ENCODE data around the gene SDK2. TPM values are rescaled to one million over a fixed set of nuclear protein-coding genes. Genes with fewer than 3 reads are reported as not detected.
A peak's percentile ranks its signal among the peaks of the same experiment; 100 is the strongest.

The SDK2 gene
- polyA plus RNA-seq, 2 of the 4 experiments (the other 2 are of a cell fraction) = 0.36 to 0.57 TPM

GRCh38 chr17:73427198-73427597, 217.0 kb downstream of the SDK2 start:
- ChIA-PET POLR2A (no interaction called here), CTCF (interaction anchor here (1.3 to 3.5 kb wide), 2 partner anchors 172 to 750 kb away, joined by 3 to 12 read pairs; no protein-coding TSS in a partner anchor)
- Histone ChIP-seq H3K4me1 (peaks cover 3% of the 10 kb centered on the region; the same call in 1 of the 3 replicates), H3K9me3 (no peaks in the 10 kb centered on the region), H3K4me2 (no peak overlapping the region), H3K27ac (no peak overlapping the region), H3K4me3 (no peak overlapping the region)
- no peak for ATAC-seq
- peak in 1 of 2 experiments; percentile 59 for DNase-seq (ENCODE audit: low read depth in 1 of 2, low spot score in 1 of 2)
- TF ChIP-seq CBX2 (IDR thresholded peaks at IDR 0.05; ENCODE audit: borderline replicate concordance, low read depth) (no peak), FOSL2 (IDR thresholded peaks at IDR 0.05) (no peak), FOSL2 (CRISPR knock-in tag; IDR thresholded peaks at IDR 0.05) (no peak), GATA3 (IDR thresholded peaks at IDR 0.05; ENCODE audit: borderline replicate concordance) (peak; percentile 44; the same call in 1 of the 2 replicates)
- FAIRE-seq = peak; percentile 13

- POLR2A ChIA-PET = no interaction called here
- Histone ChIP-seq H3K4me3 (no peak overlapping the region), H3K27ac (no peak overlapping the region), H3K4me2 (no peak overlapping the region), H3K9me3 (no peaks in the 10 kb centered on the region), H3K4me1 (peaks cover 3% of the 10 kb centered on the region; the same call in 1 of the 3 replicates)
- ATAC-seq (no peak), FAIRE-seq (no peak), DNase-seq (ENCODE audit: low read depth in 1 of 2, low spot score in 1 of 2) (no peak)
- CTCF ChIA-PET = interaction anchor here (1.0 to 3.5 kb wide), 7 partner anchors 20 to 775 kb away, joined by 3 to 12 read pairs (median 4); no protein-coding TSS in a partner anchor
- WGBS (ENCODE audit: missing lambda C conversion rate) = 74% methylated on average over 6 of the region's 6 CpGs
- TF ChIP-seq, protein P1, sequence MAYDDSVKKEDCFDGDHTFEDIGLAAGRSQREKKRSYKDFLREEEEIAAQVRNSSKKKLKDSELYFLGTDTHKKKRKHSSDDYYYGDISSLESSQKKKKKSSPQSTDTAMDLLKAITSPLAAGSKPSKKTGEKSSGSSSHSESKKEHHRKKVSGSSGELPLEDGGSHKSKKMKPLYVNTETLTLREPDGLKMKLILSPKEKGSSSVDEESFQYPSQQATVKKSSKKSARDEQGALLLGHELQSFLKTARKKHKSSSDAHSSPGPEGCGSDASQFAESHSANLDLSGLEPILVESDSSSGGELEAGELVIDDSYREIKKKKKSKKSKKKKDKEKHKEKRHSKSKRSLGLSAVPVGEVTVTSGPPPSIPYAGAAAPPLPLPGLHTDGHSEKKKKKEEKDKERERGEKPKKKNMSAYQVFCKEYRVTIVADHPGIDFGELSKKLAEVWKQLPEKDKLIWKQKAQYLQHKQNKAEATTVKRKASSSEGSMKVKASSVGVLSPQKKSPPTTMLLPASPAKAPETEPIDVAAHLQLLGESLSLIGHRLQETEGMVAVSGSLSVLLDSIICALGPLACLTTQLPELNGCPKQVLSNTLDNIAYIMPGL (CRISPR knock-in tag; IDR thresholded peaks at IDR 0.05; ENCODE audit: borderline replicate concordance) = no peak
- no peak for TF ChIP-seq FOSB (CRISPR knock-in tag; IDR thresholded peaks at IDR 0.05)
- no peak for TF ChIP-seq JUN (IDR thresholded peaks at IDR 0.05)
- no peak for TF ChIP-seq RCOR1 (IDR thresholded peaks at IDR 0.05; ENCODE audit: low read depth, low read length)
- TF ChIP-seq ZC3H11A (IDR thresholded peaks at IDR 0.05) = no peak
- no peak for TF ChIP-seq POLR2A (IDR thresholded peaks at IDR 0.05; ENCODE audit: low read length)
- no peak for TF ChIP-seq TFCP2L1 (CRISPR knock-in tag; IDR thresholded peaks at IDR 0.05)
- no peak for TF ChIP-seq CHD4 (IDR thresholded peaks at IDR 0.05; ENCODE audit: borderline replicate concordance)
- no peak for TF ChIP-seq HOXB5 (CRISPR knock-in tag; IDR thresholded peaks at IDR 0.05)
- TF ChIP-seq KDM1A (IDR thresholded peaks at IDR 0.05; ENCODE audit: low read depth) = no peak
These were observed 219.7 kb downstream of the SDK2 start for GRCh38 chr17:73424571-73424970.

GRCh38 chr17:73423806-73424205, 220.4 kb downstream of the SDK2 start:
- no peak for ATAC-seq
- TF ChIP-seq, protein P2, sequence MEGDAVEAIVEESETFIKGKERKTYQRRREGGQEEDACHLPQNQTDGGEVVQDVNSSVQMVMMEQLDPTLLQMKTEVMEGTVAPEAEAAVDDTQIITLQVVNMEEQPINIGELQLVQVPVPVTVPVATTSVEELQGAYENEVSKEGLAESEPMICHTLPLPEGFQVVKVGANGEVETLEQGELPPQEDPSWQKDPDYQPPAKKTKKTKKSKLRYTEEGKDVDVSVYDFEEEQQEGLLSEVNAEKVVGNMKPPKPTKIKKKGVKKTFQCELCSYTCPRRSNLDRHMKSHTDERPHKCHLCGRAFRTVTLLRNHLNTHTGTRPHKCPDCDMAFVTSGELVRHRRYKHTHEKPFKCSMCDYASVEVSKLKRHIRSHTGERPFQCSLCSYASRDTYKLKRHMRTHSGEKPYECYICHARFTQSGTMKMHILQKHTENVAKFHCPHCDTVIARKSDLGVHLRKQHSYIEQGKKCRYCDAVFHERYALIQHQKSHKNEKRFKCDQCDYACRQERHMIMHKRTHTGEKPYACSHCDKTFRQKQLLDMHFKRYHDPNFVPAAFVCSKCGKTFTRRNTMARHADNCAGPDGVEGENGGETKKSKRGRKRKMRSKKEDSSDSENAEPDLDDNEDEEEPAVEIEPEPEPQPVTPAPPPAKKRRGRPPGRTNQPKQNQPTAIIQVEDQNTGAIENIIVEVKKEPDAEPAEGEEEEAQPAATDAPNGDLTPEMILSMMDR (IDR thresholded peaks at IDR 0.05) = no peak
- TF ChIP-seq EHMT2 (IDR thresholded peaks at IDR 0.05; ENCODE audit: low read depth) = no peak
- TF ChIP-seq HDAC2 (IDR thresholded peaks at IDR 0.05) = no peak
- TF ChIP-seq KDM5A (IDR thresholded peaks at IDR 0.05) = no peak
- TF ChIP-seq ATOH8 (CRISPR knock-in tag; IDR thresholded peaks at IDR 0.05; ENCODE audit: low read depth) = no peak
- TF ChIP-seq, protein P3, sequence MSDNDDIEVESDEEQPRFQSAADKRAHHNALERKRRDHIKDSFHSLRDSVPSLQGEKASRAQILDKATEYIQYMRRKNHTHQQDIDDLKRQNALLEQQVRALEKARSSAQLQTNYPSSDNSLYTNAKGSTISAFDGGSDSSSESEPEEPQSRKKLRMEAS (IDR thresholded peaks at IDR 0.05) = no peak
- TF ChIP-seq SREBF2 (IDR thresholded peaks at IDR 0.05) = no peak
- no peak overlapping the region for H3K27ac ChIP-seq
- no peak for DNase-seq (ENCODE audit: low read depth in 1 of 2, low spot score in 1 of 2)
- H3K4me1 ChIP-seq = peaks cover 3% of the 10 kb centered on the region; the same call in 1 of the 3 replicates
- 80% methylated on average over 19 of the region's 19 CpGs for WGBS (ENCODE audit: missing lambda C conversion rate)
- no peak overlapping the region for H3K4me3 ChIP-seq
- FAIRE-seq = no peak
- CTCF ChIA-PET = interaction anchor here (1.0 to 2.1 kb wide), 7 partner anchors 10 to 756 kb away, joined by 3 to 5 read pairs (median 4); no protein-coding TSS in a partner anchor
- no peaks in the 10 kb centered on the region for H3K9me3 ChIP-seq
- POLR2A ChIA-PET = no interaction called here
- H3K4me2 ChIP-seq = no peak overlapping the region

All from A549 (cell line).